IMR-90 (cell line): Measurements from ENCODE around the gene TBCA. TPM values are rescaled to one million over a fixed set of nuclear protein-coding genes. Genes with fewer than 3 reads are reported as not detected.
"Not testable (repeated sequence)": the region's sequence is repeated elsewhere in the genome, so short reads cannot be mapped to it uniquely, and the experiment has no call there.

Experiments
- ATAC-seq: fragments of 200-7000 bp; cut with Tn5 transposase; 2 replicates; pipeline ENCODE4 v1.9.1; 2020; ENCODE audit warnings: low read depth, mild to moderate bottlenecking, moderate library complexity
- BruUV-seq: library from RNA; stranded (reverse); fragments of 400-500 nt; replicated peaks from 2 replicates; lab custom pipeline; 2021; lab: Mats Ljungman, UMichigan
- CTCF ChIA-PET: fragments of 300-600 bp; formaldehyde crosslinking; extraction: SDS; loops from one replicate; lab custom pipeline; 2021; ENCODE audit warnings: antibody characterized with exemption; lab: Yijun Ruan, JAX
- POLR2A ChIA-PET: fragments of 300-600 bp; sonication (Branson Sonifier 250); formaldehyde crosslinking; loops from one replicate; lab custom pipeline; 2022; ENCODE audit warnings: antibody characterized with exemption; ENCODE audit not compliant: unreplicated experiment; lab: Charles Lee
- DNase-seq: peaks from one replicate; pipeline ENCODE4 v3.0.0; 2013
- H2AFZ ChIP-seq: replicated peaks from 2 replicates; pipeline ENCODE3; 2013; ENCODE audit warnings: low read length, mild to moderate bottlenecking; ENCODE audit not compliant: poor library complexity
- H2AK5ac ChIP-seq: 2 replicates; pipeline ENCODE4 v1.6.1; 2013; ENCODE audit warnings: low read depth, low read length, inconsistent platforms
- H2AK9ac ChIP-seq: replicated peaks from 2 replicates; pipeline ENCODE3; 2013; ENCODE audit warnings: mild to moderate bottlenecking, low read depth, low read length, moderate library complexity; ENCODE audit not compliant: poor library complexity
- H2BK120ac ChIP-seq: 2 replicates; pipeline ENCODE4 v1.6.1; 2013; ENCODE audit warnings: low read depth, low read length, inconsistent platforms
- H2BK15ac ChIP-seq: 3 replicates; pipeline ENCODE4 v1.6.1; 2013; ENCODE audit warnings: low read depth, low read length, inconsistent platforms
- H2BK20ac ChIP-seq: 2 replicates; pipeline ENCODE4 v1.6.1; 2013; ENCODE audit warnings: low read depth, mild to moderate bottlenecking, inconsistent platforms, low read length, moderate library complexity
- H2BK5ac ChIP-seq: 2 replicates; pipeline ENCODE4 v1.6.1; 2013; ENCODE audit warnings: mild to moderate bottlenecking, low read depth, low read length, inconsistent platforms; ENCODE audit not compliant: poor library complexity, severe bottlenecking
- H3K14ac ChIP-seq: replicated peaks from 2 replicates; pipeline ENCODE4 v1.6.1; 2013; ENCODE audit warnings: low read depth, low read length, inconsistent platforms
- H3K18ac ChIP-seq: 2 replicates; pipeline ENCODE4 v1.6.1; 2013; ENCODE audit warnings: low read depth, low read length, control low read depth
- H3K23ac ChIP-seq: 2 replicates; pipeline ENCODE4 v1.6.1; 2013; ENCODE audit warnings: low read depth, low read length, inconsistent platforms
- H3K27ac ChIP-seq: 2 replicates; pipeline ENCODE4 v1.5.1; 2013; ENCODE audit warnings: mild to moderate bottlenecking, control low read depth, low read length; ENCODE audit not compliant: insufficient read depth
- H3K27me3 ChIP-seq: 2 replicates; pipeline ENCODE4 v1.6.1; 2013; ENCODE audit warnings: low read length; ENCODE audit not compliant: control insufficient read depth, insufficient read depth
- H3K36me3 ChIP-seq: 2 replicates; pipeline ENCODE4 v1.6.1; 2013; ENCODE audit warnings: low read length, mixed read lengths; ENCODE audit not compliant: control insufficient read depth, insufficient read depth
- H3K4ac ChIP-seq: 2 replicates; pipeline ENCODE4 v1.6.1; 2013; ENCODE audit warnings: low read depth, low read length, inconsistent platforms
- H3K4me1 ChIP-seq: 2 replicates; pipeline ENCODE4 v1.6.1; 2013; ENCODE audit warnings: low read length, mixed read lengths; ENCODE audit not compliant: control insufficient read depth, insufficient read depth
- H3K4me2 ChIP-seq: 2 replicates; pipeline ENCODE4 v1.6.1; 2013; ENCODE audit warnings: low read depth, mild to moderate bottlenecking, control low read depth, low read length, moderate library complexity
- H3K4me3 ChIP-seq: 2 replicates; pipeline ENCODE4 v1.5.1; 2013; ENCODE audit warnings: low read depth, mild to moderate bottlenecking, control low read depth, low read length, moderate library complexity; ENCODE audit not compliant: insufficient read depth
- H3K56ac ChIP-seq: 2 replicates; pipeline ENCODE4 v1.6.1; 2013; ENCODE audit warnings: low read length, inconsistent platforms; ENCODE audit not compliant: insufficient read depth; ENCODE audit errors: extremely low read depth
- H3K79me1 ChIP-seq, 2 experiments: 2 replicates each; pipeline ENCODE4 v1.6.1; 2013; ENCODE audit warnings: low read length in 2 of 2, inconsistent platforms in 1 of 2, low read depth in 1 of 2
- H3K9ac ChIP-seq: 2 replicates; pipeline ENCODE4 v1.6.1; 2013; ENCODE audit warnings: low read depth, low read length, control low read depth
- H3K9me1 ChIP-seq: 2 replicates; pipeline ENCODE4 v1.6.1; 2013; ENCODE audit warnings: low read length, inconsistent platforms; ENCODE audit not compliant: insufficient read depth
- H3K9me3 ChIP-seq: 2 replicates; pipeline ENCODE4 v1.6.1; 2013; ENCODE audit warnings: low read length; ENCODE audit not compliant: control insufficient read depth, insufficient read depth
- H4K20me1 ChIP-seq: 2 replicates; pipeline ENCODE4 v1.6.1; 2013; ENCODE audit warnings: low read length, inconsistent platforms; ENCODE audit not compliant: insufficient read depth
- H4K5ac ChIP-seq: 2 replicates; pipeline ENCODE4 v1.6.1; 2013; ENCODE audit warnings: mild to moderate bottlenecking, low read depth, low read length, control low read depth
- H4K8ac ChIP-seq, 2 experiments: 2 replicates each; pipeline ENCODE4 v1.6.1; 2013; ENCODE audit warnings: low read depth in 2 of 2, low read length in 2 of 2, control low read depth in 1 of 2, inconsistent platforms in 1 of 2
- H4K91ac ChIP-seq: 2 replicates; pipeline ENCODE4 v1.6.1; 2013; ENCODE audit warnings: low read depth, low read length, inconsistent platforms; ENCODE audit not compliant: insufficient read depth
- WGBS, 2 experiments: methylation state at CpG; one replicate each; pipeline versions ENCODE4 v1.1.5 to v1.1.7; 2013; ENCODE audit warnings: missing lambda C conversion rate in 2 of 2; ENCODE audit not compliant: insufficient read length in 1 of 2; ENCODE audit errors: extremely low coverage in 2 of 2; 5-methylcytosine and 5-hydroxymethylcytosine counted together
- dilution Hi-C: fragments of 300-500 bp; cut with HindIII; formaldehyde crosslinking; loops from one replicate; pipeline ENCODE4 v1.14.3; 2018; ENCODE audit warnings: low sequenced_read_pairs; ENCODE audit not compliant: unreplicated experiment
- in situ Hi-C: fragments of 300-500 bp; cut with MboI; formaldehyde crosslinking; loops from 3 replicates; pipeline ENCODE4 v1.14.3; 2019; ENCODE audit warnings: low sequenced_read_pairs, inconsistent platforms, mixed read lengths
- intact Hi-C: fragments of 100-400 bp; cut with micrococcal nuclease; formaldehyde crosslinking; loops from 2 replicates; pipeline ENCODE4 v1.10.0; 2022
- polyA plus RNA-seq, 3 experiments: library from polyadenylated mRNA; depleted of rRNA; stranded (reverse); fragments of >200 nt; gene quantifications; 2 replicates each; pipeline ENCODE4 v1.2.3, GENCODE V29; 2012; ENCODE audit warnings: low replicate concordance in 1 of 3
- total RNA-seq: library from RNA; depleted of rRNA; stranded (reverse); fragments of >200 nt; gene quantifications from 2 replicates; pipeline ENCODE4 v1.2.3, GENCODE V29; 2012

TBCA gene
- total and polyA plus RNA-seq, 2 of the 4 experiments (the other 2 are of a cell fraction): 6.1 to 137 TPM

DNA sequence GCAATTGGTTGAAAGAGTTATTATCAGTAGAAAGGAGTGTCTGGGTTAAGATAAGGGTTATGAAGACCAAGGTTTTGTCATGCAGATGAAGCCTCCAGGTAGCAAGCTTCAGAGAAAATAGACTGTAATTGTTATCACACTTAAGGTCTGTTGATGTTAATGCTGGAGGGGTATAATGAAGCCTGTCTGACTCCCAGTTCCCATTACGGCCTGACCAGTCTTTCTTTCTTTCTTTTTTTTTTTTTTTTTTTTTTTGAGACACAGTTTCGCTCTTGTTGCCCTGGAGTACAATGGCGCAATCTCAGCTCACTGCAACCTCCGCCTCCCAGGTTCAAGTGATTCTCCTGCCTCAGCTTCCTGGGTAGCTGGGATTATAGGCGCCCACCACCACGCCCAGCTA is 25.2 kb downstream of the TBCA start:
- POLR2A ChIA-PET, CTCF ChIA-PET, H3K4me3 ChIP-seq, intact Hi-C loops, dilution Hi-C loops, H4K8ac ChIP-seq, BruUV-seq, H3K27me3 ChIP-seq, ATAC-seq, H2BK15ac ChIP-seq, H3K14ac ChIP-seq, H3K56ac ChIP-seq, H3K4me1 ChIP-seq, H2BK20ac ChIP-seq, in situ Hi-C loops, H2AFZ ChIP-seq, H3K36me3 ChIP-seq, H4K5ac ChIP-seq, H3K4ac ChIP-seq, H2BK120ac ChIP-seq, H3K27ac ChIP-seq, H3K23ac ChIP-seq, H4K91ac ChIP-seq, H3K9ac ChIP-seq, H2AK5ac ChIP-seq, H3K9me3 ChIP-seq, H3K9me1 ChIP-seq, H2BK5ac ChIP-seq, DNase-seq, H2AK9ac ChIP-seq, H3K4me2 ChIP-seq, H3K18ac ChIP-seq: not testable (repeated sequence)
- H3K79me1 ChIP-seq: peaks cover 23 to 44% of the 10 kb centered on the region in 2 experiments; a peak in 3 of 4 replicates
- no CpG with 5 or more reads among the region's 6 CpGs for WGBS, 2 experiments
- peaks cover 31% of the 10 kb centered on the region for H4K20me1 ChIP-seq
